GM12878 (cell line): Measurements from ENCODE around the gene FAM3B. TPM values are rescaled to one million over a fixed set of nuclear protein-coding genes. Genes with fewer than 3 reads are reported as not detected.

Source experiments
- ATAC-seq: fragments of 200-7000 bp; cut with Tn5 transposase; 3 replicates; pipeline ENCODE4 v1.9.1; 2020; ENCODE audit warnings: mild to moderate bottlenecking, moderate library complexity
- BruUV-seq: library from RNA; stranded (reverse); fragments of 400-500 nt; replicated peaks from 2 replicates; lab custom pipeline; 2021; lab: Mats Ljungman, UMichigan
- CTCF ChIA-PET: fragments of 300-600 bp; sonication (Branson Sonifier 250); formaldehyde crosslinking; extraction: SDS; loops from one replicate; lab custom pipeline; 2021; ENCODE audit warnings: inconsistent platforms; lab: Yijun Ruan, JAX
- POLR2A ChIA-PET: fragments of 350-600 bp; formaldehyde crosslinking; extraction: SDS; loops from one replicate; lab custom pipeline; 2021; ENCODE audit warnings: inconsistent platforms; lab: Charles Lee
- RAD21 ChIA-PET: fragments of 300-600 bp; sonication (Branson Sonifier 250); formaldehyde crosslinking; loops from one replicate; lab custom pipeline; 2023; ENCODE audit warnings: antibody characterized with exemption; ENCODE audit not compliant: unreplicated experiment; lab: Charles Lee
- SMC1A ChIA-PET: fragments of 300-600 bp; sonication (Branson Sonifier 250); formaldehyde crosslinking; loops from one replicate; lab custom pipeline; 2023; ENCODE audit not compliant: unreplicated experiment, uncharacterized antibody; lab: Charles Lee
- DNase-seq: peaks from one replicate; pipeline ENCODE4 v3.0.0-alpha.2; 2011; ENCODE audit warnings: low read depth, low spot score
- FAIRE-seq: peaks from 3 replicates; lab custom pipeline; 2011; peaks lifted over from hg19 to GRCh38; lab: Jason Lieb, UNC
- H2AFZ ChIP-seq: 2 replicates; pipeline ENCODE4 v1.6.0; 2011; ENCODE audit warnings: low read depth, low read length, control low read depth; ENCODE audit not compliant: control insufficient read depth
- H3K27ac ChIP-seq: 2 replicates; pipeline ENCODE4 v1.5.1; 2011; ENCODE audit warnings: control low read depth; ENCODE audit not compliant: control insufficient read depth, insufficient read depth
- H3K27me3 ChIP-seq, 2 experiments: replicated peaks in 1 of 2; 2 replicates each; pipeline versions ENCODE4 v1.6.0 to v1.6.1; 2011; ENCODE audit warnings: low read length in 1 of 2; ENCODE audit not compliant: control insufficient read depth in 2 of 2, insufficient read depth in 2 of 2
- H3K36me3 ChIP-seq, 2 experiments: 2 replicates each; pipeline ENCODE4 v1.5.1; 2011; ENCODE audit warnings: low read length in 1 of 2; ENCODE audit not compliant: control insufficient read depth in 2 of 2, insufficient read depth in 2 of 2
- H3K4me1 ChIP-seq: 2 replicates; pipeline ENCODE4 v1.6.1; 2011; ENCODE audit warnings: mild to moderate bottlenecking, low read length, moderate library complexity, mixed read lengths; ENCODE audit not compliant: control insufficient read depth, insufficient read depth
- H3K4me2 ChIP-seq: 2 replicates; pipeline ENCODE4 v1.6.0; 2011; ENCODE audit warnings: control low read depth; ENCODE audit not compliant: control insufficient read depth, insufficient read depth
- H3K4me3 ChIP-seq: fragments of 200-600 bp; sonication (generic); 2 replicates; pipeline ENCODE4 v1.5.1; 2016
- H3K79me2 ChIP-seq: 2 replicates; pipeline ENCODE4 v1.6.0; 2011; ENCODE audit warnings: low read length; ENCODE audit not compliant: control insufficient read depth, insufficient read depth
- H3K9ac ChIP-seq: 2 replicates; pipeline ENCODE4 v1.8.0; 2011; ENCODE audit warnings: low read length, control low read depth, mixed read lengths; ENCODE audit not compliant: control insufficient read depth, insufficient read depth
- H3K9me3 ChIP-seq: replicated peaks from 3 replicates; pipeline ENCODE4 v1.5.1; 2011; ENCODE audit warnings: mild to moderate bottlenecking, low read length; ENCODE audit not compliant: control insufficient read depth, insufficient read depth
- H4K20me1 ChIP-seq: 2 replicates; pipeline ENCODE4 v1.6.0; 2011; ENCODE audit not compliant: control insufficient read depth, insufficient read depth
- ATF7 ChIP-seq: fragments of 450-650 bp; IDR thresholded peaks from 2 replicates; pipeline ENCODE4 v1.6.1; 2016; ENCODE audit warnings: low read depth, mild to moderate bottlenecking
- HSF1 ChIP-seq: fragments of 150-350 bp; IDR thresholded peaks from 2 replicates; pipeline ENCODE4 v1.6.1; 2014; ENCODE audit warnings: mild to moderate bottlenecking, low read depth, low read length
- NR2C2 ChIP-seq: IDR thresholded peaks from 2 replicates; pipeline ENCODE4 v1.6.1; 2011; ENCODE audit warnings: borderline replicate concordance, low read depth; ENCODE audit not compliant: control insufficient read depth, insufficient read length
- RBBP5 ChIP-seq: fragments of 200-600 bp; sonication (generic); conservative IDR thresholded peaks from 2 replicates; pipeline ENCODE4 v1.6.1; 2016
- ZSCAN29 ChIP-seq: fragments of 450-650 bp; IDR thresholded peaks from 2 replicates; pipeline ENCODE4 v1.6.1; 2017; ENCODE audit warnings: mild to moderate bottlenecking, moderate library complexity
- WGBS: methylation state at CpG from one replicate; pipeline ENCODE4 v1.1.6; 2016; ENCODE audit warnings: low lambda C conversion rate; ENCODE audit not compliant: insufficient replicate concordance, insufficient coverage; ENCODE audit errors: missing lambda C conversion rate; 5-methylcytosine and 5-hydroxymethylcytosine counted together
- in situ Hi-C: fragments of 300-500 bp; cut with MboI; formaldehyde crosslinking; loops from 9 replicates; pipeline ENCODE4 v1.14.3; 2018; ENCODE audit warnings: mixed read lengths
- intact Hi-C: fragments of 100-400 bp; cut with micrococcal nuclease; formaldehyde crosslinking; loops from one replicate; pipeline ENCODE4 v1.14.2; 2022; ENCODE audit not compliant: unreplicated experiment
- polyA plus RNA-seq, 11 experiments: library from polyadenylated mRNA; depleted of rRNA in 4 of 11; unstranded in 6 of 11; stranded (reverse) in 5 of 11; fragments of >200 nt; fragmentation: Nextera tagmentation in 4 of 11; fragmentation: Illumina TruSeq in 1 of 11; extraction: Ambion mirVana in 4 of 11; extraction: Trizol in 1 of 11; gene quantifications; 1 replicate in 1 of 11; 2 replicates in 10 of 11; pipeline versions ENCODE4 v1.2.1 to v1.2.3, GENCODE V29; 2011 to 2016; ENCODE audit warnings: inconsistent platforms in 2 of 11, missing spikeins in 2 of 11, low read depth in 1 of 11
- total RNA-seq, 4 experiments: library from RNA; depleted of rRNA in 3 of 4; stranded (reverse); fragments of >200 nt in 3 of 4; fragmentation: Illumina TruSeq in 1 of 4; extraction: Trizol in 1 of 4; gene quantifications; 2 replicates each; pipeline versions ENCODE4 v1.2.1 to v1.2.3, GENCODE V29; 2013 to 2021

Gene FAM3B
- total and polyA plus RNA-seq, 10 of the 15 experiments (the other 5 are each of a cell fraction or from before 2014, with no cell fraction given): 0.12 TPM; not detected in 9

- in situ Hi-C loops: no loop called here
These were observed 39.4 kb upstream of the FAM3B start for GRCh38 chr21:41277196-41277595.

GRCh38 chr21:41277846-41278245 is 38.8 kb upstream of the FAM3B start:
- H4K20me1 ChIP-seq: no peaks in the 10 kb centered on the region
- H3K4me3 ChIP-seq: no peak overlapping the region
- POLR2A ChIA-PET: no interaction called here
- CTCF ChIA-PET: no interaction called here
- ATAC-seq (no peak), DNase-seq (no peak), FAIRE-seq (no peak)
- H3K4me2 ChIP-seq: no peak overlapping the region
- H3K9ac ChIP-seq: no peak overlapping the region
- RAD21 ChIA-PET: no interaction called here
- peaks cover 2 to 5% of the 10 kb centered on the region in 2 experiments for H3K27me3 ChIP-seq
- H3K9me3 ChIP-seq: no peaks in the 10 kb centered on the region
- in situ Hi-C loops (no loop called here), intact Hi-C loops (no loop called here)
- 31% methylated on average over 4 of the region's 4 CpGs for WGBS
- H2AFZ ChIP-seq: no peak overlapping the region
- TF ChIP-seq HSF1 (no peak), ATF7 (no peak), ZSCAN29 (no peak)
- BruUV-seq: no TSS peak
- H3K79me2 ChIP-seq: no peaks in the 10 kb centered on the region
- no peaks in the 10 kb centered on the region for H3K36me3 ChIP-seq
- no peak overlapping the region for H3K27ac ChIP-seq
- SMC1A ChIA-PET: interaction anchor here (0.6 kb wide), 2 partner anchors 228 to 867 kb away, joined by 3 read pairs; no protein-coding TSS in a partner anchor
- H3K4me1 ChIP-seq: no peaks in the 10 kb centered on the region

More at GRCh38 chr21:41277196-41277595, 39.4 kb upstream of the FAM3B start:
- Histone ChIP-seq H3K9ac (no peak overlapping the region), H3K4me2 (no peak overlapping the region), H3K4me1 (no peaks in the 10 kb centered on the region), H4K20me1 (no peaks in the 10 kb centered on the region), H3K4me3 (no peak overlapping the region), H3K79me2 (no peaks in the 10 kb centered on the region), H3K27me3 (no peaks in the 10 kb centered on the region), H3K27ac (no peak overlapping the region), H3K9me3 (no peaks in the 10 kb centered on the region), H3K36me3 (no peaks in the 10 kb centered on the region), H2AFZ (no peak overlapping the region)
- WGBS: 59% methylated on average over 12 of the region's 12 CpGs
- ChIA-PET SMC1A (interaction anchor here (0.6 kb wide), 2 partner anchors 228 to 868 kb away, joined by 3 read pairs; no protein-coding TSS in a partner anchor), RAD21 (no interaction called here), POLR2A (no interaction called here), CTCF (no interaction called here)
- DNase-seq: no peak
- intact Hi-C loops: no loop called here
- no TSS peak for BruUV-seq
- ATAC-seq: no peak
- TF ChIP-seq NR2C2: no peak
- TF ChIP-seq RBBP5: no peak
- no peak for FAIRE-seq
